HG03025 (cell line): ENCODE results near the gene SMARCB1.

Source experiments
- ATAC-seq: cut with Tn5 transposase; IDR thresholded peaks from one replicate; pipeline ENCODE4 v1.9.1; 2021; ENCODE audit warnings: mild to moderate bottlenecking, moderate library complexity; ENCODE audit not compliant: unreplicated experiment, low FRiP score

Gene SMARCB1

DNA sequence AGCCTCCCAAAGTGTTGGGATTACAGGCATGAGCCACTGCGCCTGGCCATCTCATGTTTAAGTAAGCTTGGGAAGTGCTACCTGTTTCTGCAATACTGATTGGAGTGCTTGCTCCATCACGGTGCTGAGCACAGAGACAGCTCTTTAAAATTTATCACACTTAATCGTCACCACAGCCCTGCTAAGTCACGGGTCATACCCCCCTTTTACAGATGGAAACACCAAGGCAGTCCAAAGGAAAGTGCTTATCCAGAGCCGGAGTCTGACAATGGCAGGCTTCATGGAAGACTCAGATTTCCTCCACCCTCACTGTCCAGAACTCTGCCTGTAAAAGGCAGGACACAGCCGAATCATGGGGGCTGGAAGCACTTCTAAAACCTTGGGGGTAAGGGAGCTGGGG, 26.7 kb upstream of the SMARCB1 start:
- ATAC-seq = no peak

DNA sequence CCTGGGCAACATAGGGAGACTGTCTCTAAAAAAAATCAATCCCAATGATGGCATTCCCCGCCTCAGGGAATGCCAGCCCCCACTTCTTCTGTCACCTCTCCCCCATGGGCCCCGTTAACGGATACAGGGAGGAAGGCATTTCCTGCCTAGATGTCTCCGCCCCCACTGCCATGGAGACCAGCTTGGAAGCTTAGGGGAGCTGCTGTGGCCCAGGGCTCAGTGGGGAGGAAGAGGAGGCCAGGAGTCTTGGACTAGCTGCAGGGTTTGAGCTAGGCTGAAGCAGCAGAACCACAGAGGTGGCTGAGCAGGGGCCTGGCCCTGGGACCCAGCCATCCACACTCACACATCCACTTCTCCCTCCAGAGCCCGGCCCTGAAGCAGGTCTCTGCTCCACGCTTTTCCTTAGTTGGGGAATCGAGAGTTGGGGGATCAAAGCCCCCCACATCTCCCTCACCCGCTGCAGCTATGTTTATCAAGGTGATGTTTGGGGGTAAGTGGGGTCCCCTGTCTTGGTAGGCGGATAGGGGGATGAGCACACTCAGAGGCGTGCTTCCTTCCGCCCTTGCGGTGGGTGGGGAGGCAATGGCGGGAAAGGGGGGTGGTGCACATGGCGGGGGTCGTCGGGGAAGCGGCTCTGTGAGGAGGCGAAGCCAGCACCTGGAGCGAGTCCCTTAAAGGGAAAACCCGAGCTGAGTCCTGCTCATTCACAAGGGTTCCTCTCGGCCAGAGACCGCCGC, 23.8 kb upstream of the SMARCB1 start, which contains the start of gene C22orf15:
Gene C22orf15 (plus strand): TSS at position 149 of the 737 bp plus-strand sequence. CDS start 317 bp downstream, at position 466.
- no peak for ATAC-seq

DNA sequence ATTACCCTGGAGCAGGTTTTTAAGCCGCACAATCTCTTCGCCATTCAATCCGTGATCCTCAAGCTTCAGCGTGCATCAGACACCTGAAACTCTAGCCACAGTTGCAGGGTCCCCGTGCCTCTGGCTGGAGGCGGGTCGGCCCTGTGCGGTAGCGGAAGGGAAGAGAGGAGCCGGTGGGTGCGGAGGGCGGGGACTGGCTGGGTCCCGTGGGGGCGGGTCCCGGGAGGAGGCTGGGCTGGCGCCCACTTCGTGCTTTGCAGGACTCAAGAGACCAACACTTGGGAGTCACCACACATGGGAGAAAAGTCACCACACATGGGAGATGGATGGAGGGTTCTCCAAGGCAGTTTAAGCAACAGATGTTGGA, 23.2 kb upstream of the SMARCB1 start:
- ATAC-seq = no peak

DNA sequence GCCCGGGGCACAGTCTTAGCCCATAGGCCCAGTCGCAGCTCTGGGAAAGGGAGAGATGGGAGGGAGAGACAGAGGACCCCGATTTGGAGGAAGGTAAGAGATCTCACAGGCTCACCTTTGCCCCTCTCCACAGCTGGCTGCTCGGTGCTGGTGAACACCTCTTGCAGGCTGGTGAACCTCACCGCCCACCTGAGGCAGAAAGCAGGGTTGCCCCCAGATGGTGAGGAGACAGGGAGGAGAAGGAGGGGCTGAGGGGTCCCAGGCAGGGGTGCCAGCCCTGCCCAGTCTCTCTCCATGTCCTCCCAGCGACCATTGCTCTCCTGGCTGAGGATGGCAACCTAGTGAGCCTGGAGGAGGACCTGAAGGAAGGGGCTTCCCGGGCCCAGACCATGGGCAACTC, 22.8 kb upstream of the SMARCB1 start:
- no peak for ATAC-seq

DNA sequence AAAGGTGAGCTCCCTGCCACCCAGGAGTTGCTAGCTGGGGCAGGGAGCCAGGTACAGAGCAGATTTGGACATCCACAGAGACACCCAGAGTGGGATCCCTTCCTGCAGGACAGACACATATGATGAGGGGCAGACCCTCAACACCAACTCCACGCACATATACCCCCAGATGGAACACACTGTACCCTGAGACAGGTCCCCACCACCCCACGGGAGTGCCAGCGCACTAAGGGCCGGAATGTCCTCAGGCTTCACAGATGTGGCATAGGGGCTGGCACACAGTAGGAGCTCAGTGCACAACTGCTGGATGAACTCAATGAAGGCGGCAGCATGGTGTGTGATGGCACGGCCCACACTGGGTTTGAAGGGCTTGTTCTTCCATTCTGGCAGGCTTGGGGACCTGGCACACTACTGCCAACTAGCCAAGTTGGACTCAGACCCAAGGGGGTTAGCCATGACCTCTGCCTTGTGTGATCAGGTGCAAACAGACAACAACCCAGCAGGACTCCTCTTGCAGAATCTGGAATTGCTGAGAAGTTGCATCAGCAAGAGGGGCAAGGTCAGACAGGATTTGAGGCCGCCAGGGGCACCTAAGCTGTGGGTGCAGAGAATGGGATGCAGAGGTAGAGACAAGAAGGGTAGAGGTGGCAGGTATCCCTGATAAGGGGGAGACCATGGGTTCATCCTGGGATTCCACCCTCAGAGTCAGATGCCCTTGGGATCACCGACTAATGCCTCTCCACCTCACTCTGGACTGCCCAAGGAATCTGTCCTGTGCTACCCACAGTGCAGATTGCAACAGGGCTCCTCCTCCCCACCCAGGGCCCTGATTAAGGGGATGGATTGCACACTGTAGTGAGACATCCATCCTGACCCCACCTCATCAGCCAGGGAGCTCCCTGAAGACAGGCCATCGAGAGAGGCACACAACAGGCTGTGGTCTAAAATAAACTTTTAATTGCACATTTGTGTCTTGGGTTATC, 21.6 kb upstream of the SMARCB1 start:
- no peak for ATAC-seq

DNA sequence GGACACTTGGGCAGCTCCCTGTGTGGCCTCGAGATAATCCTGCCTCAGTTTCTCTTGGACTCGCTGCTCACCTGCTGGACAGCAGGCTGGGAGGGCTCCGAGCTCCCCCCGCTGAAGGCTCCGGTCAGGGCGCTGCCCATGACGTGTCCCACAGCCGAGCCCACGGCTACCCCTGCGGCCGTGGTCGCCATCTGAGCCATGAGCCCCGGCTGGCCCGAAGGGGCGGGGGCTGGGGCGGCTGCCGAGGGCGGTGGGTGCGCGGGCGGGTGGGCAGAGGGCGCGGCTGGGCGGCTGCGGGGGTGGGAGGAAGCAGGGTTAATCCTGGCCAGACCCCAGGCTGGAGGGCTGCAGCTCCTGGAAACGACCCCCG, 19.5 kb upstream of the SMARCB1 start:
- ATAC-seq = no peak

DNA sequence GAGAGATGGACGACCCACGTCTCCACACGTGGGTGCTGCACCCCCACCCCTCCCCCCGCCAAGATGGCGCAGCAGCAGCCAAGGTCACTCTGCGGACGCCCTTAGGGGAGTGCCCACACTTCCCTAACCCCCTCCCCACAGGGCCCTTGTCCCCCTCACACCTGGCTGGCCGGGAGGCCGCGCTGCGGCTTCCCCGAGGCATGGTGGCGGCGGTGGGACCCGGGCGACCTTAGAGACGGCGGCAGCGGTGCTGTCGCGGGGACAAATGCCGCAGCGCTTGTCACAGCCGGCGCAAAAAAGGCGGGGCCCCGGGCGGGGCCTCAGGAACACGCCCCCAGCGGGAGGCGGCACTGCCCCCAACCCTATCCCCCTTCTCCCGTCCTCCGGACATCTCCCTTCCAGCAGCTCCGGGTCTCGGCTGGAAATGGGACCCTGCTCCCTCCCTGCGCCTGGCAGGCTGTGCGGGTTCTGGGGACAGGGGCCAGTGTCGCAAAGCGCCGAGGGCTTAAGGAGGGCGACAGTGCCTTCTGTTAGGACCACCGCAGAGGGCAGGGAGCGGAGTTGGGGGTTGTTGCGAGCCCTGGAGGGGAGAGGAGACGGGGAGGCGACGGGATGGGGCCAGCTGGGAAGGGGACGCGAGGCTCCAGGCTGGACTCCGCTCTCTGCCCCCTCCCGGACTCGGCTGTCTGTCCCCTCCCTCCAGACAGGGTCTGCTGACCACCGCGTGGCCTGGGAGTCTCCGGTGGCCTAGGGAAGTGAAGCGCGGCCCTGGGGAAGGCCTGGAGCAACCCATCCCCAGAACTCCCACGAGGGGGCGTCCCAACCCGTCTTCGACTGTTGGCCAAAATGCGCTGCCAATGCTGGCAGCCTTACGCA, 18.9 kb upstream of the SMARCB1 start, which contains the start of gene CHCHD10:
Gene CHCHD10 (minus strand): TSS at position 300 of the 876 bp plus-strand sequence. CDS start 98 bp downstream, at position 202.
- no peak for ATAC-seq

DNA sequence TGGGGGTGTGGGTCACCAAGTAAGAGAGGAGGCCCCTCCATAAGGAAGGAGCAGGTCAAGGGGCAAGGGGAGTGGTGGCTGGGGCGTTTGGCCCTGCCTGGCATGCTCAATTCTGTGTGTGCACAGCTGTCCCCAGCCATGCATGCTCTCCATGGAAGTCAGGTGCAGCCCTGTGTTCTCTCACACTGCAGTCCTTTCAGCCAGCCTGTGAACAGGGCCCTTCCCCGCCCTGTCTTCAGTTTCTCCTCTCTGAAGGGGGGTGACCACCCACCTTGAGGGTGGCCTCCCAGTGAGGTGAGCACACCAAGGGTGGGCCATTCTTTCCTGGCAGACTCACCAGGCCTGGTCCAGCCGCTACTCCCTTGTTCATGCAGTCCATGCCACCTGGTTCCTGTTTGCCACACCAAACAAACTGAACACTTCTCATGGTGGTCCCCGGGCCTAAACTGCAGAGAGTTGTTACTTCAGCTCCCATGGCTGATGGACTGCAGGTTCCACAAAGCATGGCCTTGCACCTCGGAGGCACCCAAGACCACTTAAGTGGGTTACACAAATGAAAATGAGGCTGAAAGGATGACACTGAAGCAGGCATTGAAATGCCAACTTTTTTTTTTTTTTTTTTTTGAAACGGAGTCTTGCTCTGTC, 17.3 kb upstream of the SMARCB1 start:
- ATAC-seq = no peak

DNA sequence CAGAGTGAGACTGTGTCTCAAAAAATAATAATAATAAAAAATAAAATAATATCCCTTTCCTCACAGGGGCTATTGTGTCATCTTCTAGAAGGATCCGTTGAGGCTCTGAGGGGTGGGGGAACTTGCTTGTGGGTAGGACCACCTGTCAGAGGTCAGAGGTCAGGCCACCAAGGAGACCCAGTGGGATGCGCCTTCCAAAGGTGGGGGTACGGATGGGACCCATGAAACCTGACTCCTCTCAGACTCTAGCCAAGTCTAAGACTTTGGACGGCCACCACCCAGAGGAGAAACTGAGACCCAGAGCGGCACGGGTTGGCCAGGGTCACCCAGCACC, 14.5 kb upstream of the SMARCB1 start:
- ATAC-seq = no peak

DNA sequence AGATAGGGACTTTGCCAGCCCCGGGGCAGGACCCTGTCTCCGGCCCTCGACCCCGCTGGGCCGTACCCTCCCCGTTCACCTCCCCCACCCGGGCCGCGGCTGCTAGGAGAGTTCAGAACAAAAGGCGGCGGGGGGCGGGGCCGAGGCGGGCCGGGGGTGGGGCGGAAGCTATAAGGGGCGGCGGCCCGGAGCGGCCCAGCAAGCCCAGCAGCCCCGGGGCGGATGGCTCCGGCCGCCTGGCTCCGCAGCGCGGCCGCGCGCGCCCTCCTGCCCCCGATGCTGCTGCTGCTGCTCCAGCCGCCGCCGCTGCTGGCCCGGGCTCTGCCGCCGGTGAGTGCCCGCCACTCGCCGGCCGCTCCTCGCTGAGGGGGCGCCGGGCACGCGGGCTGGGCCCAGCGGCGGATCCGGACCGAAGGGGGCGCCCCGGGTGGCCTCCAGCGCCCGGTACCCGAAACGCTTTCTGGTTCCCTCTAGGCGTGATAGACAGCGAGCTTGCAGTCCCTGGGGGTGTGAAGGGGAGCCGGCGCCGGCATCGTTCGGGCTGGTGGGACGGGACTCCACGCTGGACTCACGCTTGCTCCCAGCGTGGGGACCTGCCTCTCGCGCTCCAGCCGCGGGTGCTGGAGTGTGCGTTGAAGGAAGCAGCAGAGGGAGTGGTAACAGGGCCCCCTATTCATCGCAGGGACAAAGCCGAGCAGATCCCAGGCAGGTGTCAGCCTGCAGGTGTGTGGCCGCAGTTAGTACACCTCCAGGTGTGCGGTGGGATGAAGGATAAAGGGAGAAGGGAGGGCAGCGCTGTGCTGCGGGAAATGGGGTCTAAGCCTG, 13.9 kb upstream of the SMARCB1 start, which contains the start of gene MMP11:
Gene MMP11 (plus strand): TSS at position 201 of the 825 bp plus-strand sequence. CDS start 22 bp downstream, at position 223.
- ATAC-seq = no peak

DNA sequence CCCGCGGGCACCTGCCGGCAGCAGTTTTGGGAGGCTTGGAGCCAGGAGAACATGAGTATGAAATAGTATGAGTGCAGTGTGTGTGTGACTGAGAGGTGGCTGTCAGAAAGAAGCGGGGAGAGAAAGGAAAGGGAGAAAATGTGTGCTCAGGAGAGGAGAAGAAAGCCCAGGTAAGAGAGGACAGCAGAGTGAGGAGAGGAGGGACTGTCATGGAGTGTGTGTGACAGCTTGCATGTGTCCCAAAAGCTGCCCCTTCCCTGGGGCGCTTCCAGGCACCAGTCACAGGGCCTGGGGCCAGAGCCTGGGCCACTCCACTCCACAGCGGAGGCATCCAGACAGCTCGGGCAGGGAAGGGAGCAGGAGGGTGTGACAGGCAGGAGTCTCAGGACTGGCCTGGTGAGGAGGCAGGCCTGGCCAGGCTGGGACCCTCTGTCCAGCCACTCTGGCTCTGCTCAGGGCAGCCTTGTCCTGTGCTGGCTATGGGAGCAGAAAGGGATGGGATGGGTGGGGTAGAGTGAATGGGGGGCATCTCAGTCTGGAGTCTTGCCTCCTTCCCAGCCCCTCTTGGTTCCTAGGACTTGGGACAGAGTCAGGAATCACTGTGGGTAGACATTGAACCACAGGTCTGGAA, 13.2 kb upstream of the SMARCB1 start:
- no peak for ATAC-seq

DNA sequence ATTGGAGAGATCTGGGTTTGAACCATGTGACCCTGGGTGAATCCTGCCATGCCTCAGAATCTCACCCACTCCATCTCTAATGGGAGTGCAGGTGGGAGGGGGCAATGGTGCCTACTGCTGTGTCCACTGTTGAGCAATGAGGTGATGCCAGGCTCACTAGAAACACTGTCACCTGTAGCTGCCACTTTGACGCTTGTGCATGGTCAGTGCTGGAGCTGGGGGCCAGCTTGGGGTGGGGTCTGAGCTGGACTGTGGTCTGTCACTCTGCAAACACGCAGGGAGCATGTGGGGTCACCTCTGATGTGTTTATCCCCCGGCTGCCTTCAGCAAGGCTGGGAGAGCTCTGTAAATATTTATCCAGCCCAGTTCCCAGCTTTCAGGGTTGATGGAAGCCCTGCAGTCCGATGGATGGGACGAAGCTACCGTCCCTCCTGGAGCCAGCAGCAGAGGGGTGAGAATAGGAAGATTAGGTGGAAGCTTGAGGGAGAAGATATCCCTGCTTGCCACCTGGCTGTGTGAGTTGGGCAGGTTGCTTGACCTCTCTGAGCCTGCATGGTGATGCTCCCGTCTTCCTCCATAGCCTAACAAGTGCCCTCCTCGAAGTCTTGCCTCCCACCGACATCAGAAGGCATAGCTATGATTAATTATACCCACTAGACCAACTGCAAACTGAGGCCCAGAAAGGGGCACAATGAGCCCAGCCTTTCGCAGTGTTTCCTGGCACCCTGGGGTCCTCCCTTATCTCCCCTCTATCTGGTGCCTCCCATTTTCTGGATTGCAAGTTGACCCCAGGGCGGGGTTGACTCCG, 12.4 kb upstream of the SMARCB1 start:
- no peak for ATAC-seq

DNA sequence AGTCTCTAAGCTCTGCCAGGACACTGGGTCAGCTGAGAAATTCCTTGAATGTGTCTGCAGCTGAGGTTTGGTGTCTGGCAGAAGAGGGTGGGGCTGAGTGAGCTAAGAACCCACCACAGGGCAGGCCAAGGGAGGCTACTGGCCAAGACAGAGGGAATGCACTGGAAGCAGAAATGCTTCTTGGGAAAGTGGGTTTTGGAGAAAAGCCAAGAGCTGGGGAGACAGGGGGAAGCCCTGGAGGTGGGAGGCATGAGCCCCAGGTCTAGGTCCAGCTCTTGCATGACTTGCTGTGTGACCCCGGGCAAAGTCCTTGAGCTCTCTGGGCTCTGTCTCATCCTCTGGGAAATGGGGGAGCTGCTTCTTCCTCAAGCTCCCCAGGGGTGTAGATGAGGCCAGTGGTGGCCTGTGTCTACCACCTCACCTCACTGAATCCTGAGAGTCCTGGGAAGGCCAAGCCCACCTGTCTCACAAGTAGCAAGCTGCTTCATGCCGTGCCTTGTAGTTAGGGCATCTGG, 11.8 kb upstream of the SMARCB1 start:
- no peak for ATAC-seq

DNA sequence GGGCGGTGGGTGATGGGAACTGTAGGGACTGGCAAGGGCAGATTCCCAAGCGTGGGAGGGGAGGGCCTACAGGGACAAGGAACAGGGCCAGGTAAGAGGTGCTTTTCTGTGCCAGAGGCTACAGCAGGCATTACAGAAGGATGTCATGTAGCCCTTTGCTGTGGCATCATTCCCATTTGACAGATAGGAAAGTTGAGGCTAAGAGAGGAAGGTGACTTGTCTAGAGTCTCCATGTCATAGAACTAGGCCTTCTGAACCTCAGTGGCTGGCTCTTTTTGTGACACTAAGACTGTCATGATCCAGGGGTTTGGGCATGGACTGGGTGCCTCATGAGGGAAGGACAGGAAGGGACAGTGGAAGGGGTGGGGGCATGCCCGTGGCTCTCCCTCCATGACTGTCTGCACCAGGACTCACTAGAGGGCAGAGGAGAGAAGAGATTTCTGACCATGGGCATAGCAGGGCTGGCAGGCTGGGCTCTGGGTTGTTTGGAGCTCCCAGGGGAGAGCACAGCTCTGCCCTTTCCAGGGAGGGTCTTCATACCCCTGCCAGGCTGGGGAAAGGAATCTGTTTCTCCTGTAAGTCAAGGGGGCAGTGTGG, 10.9 kb upstream of the SMARCB1 start:
- no peak for ATAC-seq

DNA sequence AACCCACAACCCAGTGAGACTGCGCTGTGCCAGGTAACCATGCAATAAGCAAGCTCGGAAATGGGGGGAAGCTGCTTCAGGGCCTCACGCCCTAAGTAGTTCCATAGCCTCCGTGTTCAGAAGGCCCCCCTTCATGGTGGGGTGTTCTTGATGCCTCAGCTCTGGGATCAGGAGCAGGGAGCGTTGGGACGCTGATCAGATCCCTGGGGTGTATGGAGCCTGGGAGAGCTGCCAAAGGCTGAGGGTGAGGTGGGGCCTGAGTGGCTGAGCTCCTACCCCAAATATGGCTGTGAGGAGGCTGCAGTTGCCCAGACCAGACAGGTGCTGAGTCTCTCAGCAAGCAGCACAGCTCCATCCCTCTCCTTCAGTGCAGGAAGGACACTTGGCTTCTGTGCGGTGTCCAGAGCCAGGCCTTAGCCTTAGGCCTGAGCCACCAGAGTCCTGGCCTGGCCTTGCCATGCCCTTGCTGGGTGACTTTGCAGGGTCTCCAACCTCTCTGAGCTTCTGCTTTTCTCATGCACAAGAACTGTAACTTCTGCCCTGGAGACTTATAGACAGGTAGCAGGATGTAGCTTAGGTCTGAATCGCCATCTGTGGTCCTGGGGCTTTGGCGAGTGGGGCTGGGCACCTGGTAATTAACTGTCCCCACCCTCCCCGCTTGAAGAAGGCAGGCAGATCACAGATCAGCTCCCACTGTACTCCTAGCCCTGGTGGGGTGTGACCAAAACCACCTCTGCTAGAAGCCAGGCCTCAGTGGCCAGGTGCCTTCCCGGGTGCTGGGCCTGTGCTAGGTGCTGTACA, 8.8 kb upstream of the SMARCB1 start:
- ATAC-seq = no peak

DNA sequence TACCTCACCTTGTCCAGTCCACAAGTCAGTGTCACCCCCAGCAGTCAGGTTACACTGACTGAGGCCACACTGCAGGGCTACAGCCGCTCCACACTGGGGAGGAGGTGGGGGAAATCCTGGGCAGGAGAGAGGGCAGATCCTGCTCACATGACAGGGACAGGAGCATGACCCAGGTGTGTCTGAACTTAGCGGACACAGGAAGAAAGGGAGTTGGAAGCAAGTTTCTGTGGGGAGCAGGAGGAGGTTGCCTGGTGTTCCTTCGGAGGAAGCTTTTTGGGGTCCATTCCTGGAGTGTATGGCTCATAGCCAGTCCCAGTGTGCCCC, 8.2 kb upstream of the SMARCB1 start:
- no peak for ATAC-seq

DNA sequence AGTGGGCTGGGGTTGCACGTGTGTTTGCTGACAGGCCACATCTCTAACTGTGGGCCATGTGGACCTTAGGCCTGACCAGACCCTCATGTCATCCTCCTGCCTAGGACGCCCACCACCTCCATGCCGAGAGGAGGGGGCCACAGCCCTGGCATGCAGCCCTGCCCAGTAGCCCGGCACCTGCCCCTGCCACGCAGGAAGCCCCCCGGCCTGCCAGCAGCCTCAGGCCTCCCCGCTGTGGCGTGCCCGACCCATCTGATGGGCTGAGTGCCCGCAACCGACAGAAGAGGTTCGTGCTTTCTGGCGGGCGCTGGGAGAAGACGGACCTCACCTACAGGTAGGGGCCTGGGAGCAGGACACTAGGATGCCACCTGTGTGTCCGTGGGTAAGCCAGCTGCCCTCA, 7.7 kb upstream of the SMARCB1 start:
- ATAC-seq = no peak
